Vagina (tissue), 2 donors: ENCODE data around the gene DGKB. TPM values are rescaled to one million over a fixed set of nuclear protein-coding genes. Genes with fewer than 3 reads are reported as not detected.

ENCODE experiments used
- DNase-seq, 2 donors: peaks; one replicate each; pipeline ENCODE4 v3.0.0-alpha.2; 2017; ENCODE audit errors: extremely low spot score in 2 of 2
- H3K27ac ChIP-seq: fragments of 200-600 bp; sonication (generic); one replicate; pipeline ENCODE4 v1.5.1; 2019
- H3K27me3 ChIP-seq: fragments of 200-600 bp; sonication (generic); one replicate; pipeline ENCODE4 v1.5.1; 2019
- H3K36me3 ChIP-seq, 2 donors: fragments of 200-600 bp; sonication (generic); one replicate each; pipeline ENCODE4 v1.5.1; 2017 to 2019
- H3K4me1 ChIP-seq: fragments of 200-600 bp; sonication (generic); one replicate; pipeline ENCODE4 v1.5.1; 2019
- H3K4me3 ChIP-seq, 2 donors: fragments of 200-600 bp; sonication (generic); 1 replicate in 1 of 2; 2 replicates in 1 of 2; pipeline ENCODE4 v1.5.1; 2016 to 2019
- H3K9me3 ChIP-seq: fragments of 200-600 bp; sonication (generic); one replicate; pipeline ENCODE4 v1.5.1; 2019
- CTCF ChIP-seq, 3 experiments: fragments of 450-650 bp in 2 of 3; fragments of 200-600 bp in 1 of 3; sonication (generic) in 1 of 3; IDR thresholded peaks; one replicate each; pipeline ENCODE4 v1.5.1; 2017 to 2019; ENCODE audit warnings: antibody characterized with exemption in 3 of 3, mild to moderate bottlenecking in 2 of 3, moderate library complexity in 2 of 3
- POLR2A ChIP-seq, 2 donors: fragments of 450-650 bp; IDR thresholded peaks; one replicate each; pipeline ENCODE4 v1.6.1; 2017; ENCODE audit warnings: antibody characterized with exemption in 2 of 2, mild to moderate bottlenecking in 2 of 2, moderate library complexity in 2 of 2
- POLR2AphosphoS5 ChIP-seq, 2 donors: sonication (generic); formaldehyde crosslinking; IDR thresholded peaks; one replicate each; pipeline ENCODE4 v1.9.0; 2017; ENCODE audit warnings: antibody characterized with exemption in 2 of 2, mild to moderate bottlenecking in 2 of 2, low read depth in 1 of 2; ENCODE audit not compliant: insufficient read depth in 1 of 2
- intact Hi-C: fragments of 100-400 bp; cut with DNase I; formaldehyde crosslinking; loops from one replicate; pipeline ENCODE4 v1.15.1; 2023
- total RNA-seq: library from RNA; depleted of rRNA; stranded (reverse); fragments of >200 nt; gene quantifications from one replicate; pipeline ENCODE4 v1.2.3, GENCODE V29; 2016

Gene DGKB
- total RNA-seq, 1 donor from 2014 or later, result 2.2 TPM

GRCh38 chr7:14446829-14447228 is 455.7 kb downstream of the DGKB start:
- DNase-seq, result no peak
- intact Hi-C loops, result no loop called here
- Histone ChIP-seq H3K27me3 (no peaks in the 10 kb centered on the region), H3K9me3 (no peaks in the 10 kb centered on the region), H3K4me1 (no peaks in the 10 kb centered on the region), H3K4me3 (no peak overlapping the region), H3K27ac (no peak overlapping the region), H3K36me3 (no peaks in the 10 kb centered on the region)
- TF ChIP-seq CTCF (IDR thresholded peaks at IDR 0.05) (no peak), POLR2AphosphoS5 (IDR thresholded peaks at IDR 0.05; ENCODE audit: insufficient read depth in 1 of 2, low read depth in 1 of 2) (no peak), POLR2A (IDR thresholded peaks at IDR 0.05) (no peak)

- Histone ChIP-seq H3K27ac (no peak overlapping the region), H3K4me3 (no peak overlapping the region), H3K36me3 (no peaks in the 10 kb centered on the region), H3K4me1 (no peaks in the 10 kb centered on the region), H3K27me3 (no peaks in the 10 kb centered on the region), H3K9me3 (no peaks in the 10 kb centered on the region)
- TF ChIP-seq POLR2AphosphoS5 (IDR thresholded peaks at IDR 0.05; ENCODE audit: insufficient read depth in 1 of 2, low read depth in 1 of 2) (no peak), CTCF (IDR thresholded peaks at IDR 0.05) (no peak), POLR2A (IDR thresholded peaks at IDR 0.05) (no peak)
- no peak for DNase-seq
- intact Hi-C loops, result no loop called here
Measured at GRCh38 chr7:14446219-14446618, 456.3 kb downstream of the DGKB start.

- no peak for TF ChIP-seq CTCF (IDR thresholded peaks at IDR 0.05)
- TF ChIP-seq POLR2A (IDR thresholded peaks at IDR 0.05), result no peak
- no peak for TF ChIP-seq POLR2AphosphoS5 (IDR thresholded peaks at IDR 0.05; ENCODE audit: insufficient read depth in 1 of 2, low read depth in 1 of 2)
- intact Hi-C loops, result no loop called here
- no peaks in the 10 kb centered on the region for H3K36me3 ChIP-seq
- no peaks in the 10 kb centered on the region for H3K4me1 ChIP-seq
- H3K27ac ChIP-seq, result no peak overlapping the region
- H3K4me3 ChIP-seq, result no peak overlapping the region
- H3K9me3 ChIP-seq, result no peaks in the 10 kb centered on the region
- H3K27me3 ChIP-seq, result no peaks in the 10 kb centered on the region
- no peak for DNase-seq
Measured at GRCh38 chr7:14438366-14438765, 464.2 kb downstream of the DGKB start.

GRCh38 chr7:14436878-14437277 is 465.7 kb downstream of the DGKB start:
- intact Hi-C loops, result no loop called here
- no peaks in the 10 kb centered on the region for H3K27me3 ChIP-seq
- no peaks in the 10 kb centered on the region for H3K36me3 ChIP-seq
- H3K4me3 ChIP-seq, result no peak overlapping the region
- H3K4me1 ChIP-seq, result no peaks in the 10 kb centered on the region
- TF ChIP-seq CTCF (IDR thresholded peaks at IDR 0.05) (no peak), POLR2AphosphoS5 (IDR thresholded peaks at IDR 0.05; ENCODE audit: insufficient read depth in 1 of 2, low read depth in 1 of 2) (no peak), POLR2A (IDR thresholded peaks at IDR 0.05) (no peak)
- H3K9me3 ChIP-seq, result no peaks in the 10 kb centered on the region
- no peak for DNase-seq
- H3K27ac ChIP-seq, result no peak overlapping the region

- no peaks in the 10 kb centered on the region for H3K36me3 ChIP-seq
- TF ChIP-seq CTCF (IDR thresholded peaks at IDR 0.05) (no peak), POLR2AphosphoS5 (IDR thresholded peaks at IDR 0.05; ENCODE audit: insufficient read depth in 1 of 2, low read depth in 1 of 2) (no peak), POLR2A (IDR thresholded peaks at IDR 0.05) (no peak)
- no peak overlapping the region for H3K4me3 ChIP-seq
- H3K4me1 ChIP-seq, result no peaks in the 10 kb centered on the region
- no peaks in the 10 kb centered on the region for H3K27me3 ChIP-seq
- intact Hi-C loops, result no loop called here
- no peaks in the 10 kb centered on the region for H3K9me3 ChIP-seq
- H3K27ac ChIP-seq, result no peak overlapping the region
- DNase-seq, result no peak
Measured at GRCh38 chr7:14432924-14433323, 469.6 kb downstream of the DGKB start.
